ENCODE data around the gene S1PR4.

Gene S1PR4

GRCh38 chr19:3178377-3178972, at the start of gene S1PR4:
Gene S1PR4 (plus strand): TSS chr19:3178769. CDS start chr19:3178793, 24 bp downstream.
- DNase-seq: no peak

- peak; percentile 56 for DNase-seq
These were observed 49.5 kb upstream of the S1PR4 start for GRCh38 chr19:3129112-3129511.

- no peak for DNase-seq
These were observed 47.4 kb upstream of the S1PR4 start for GRCh38 chr19:3131168-3131567.

GRCh38 chr19:3132971-3133792, 45.4 kb upstream of the S1PR4 start:
- DNase-seq: peak; percentile 51

GRCh38 chr19:3133793-3134116, 44.8 kb upstream of the S1PR4 start:
- DNase-seq: no peak

- no peak for DNase-seq
These were observed 42.4 kb upstream of the S1PR4 start, which contains the start of gene GNA15 for GRCh38 chr19:3135961-3136683. Gene GNA15 (plus strand): TSS chr19:3136033. CDS start chr19:3136451, 418 bp downstream.

GRCh38 chr19:3136684-3137055, 41.9 kb upstream of the S1PR4 start:
- DNase-seq: no peak

- no peak for DNase-seq
These were observed 41.5 kb upstream of the S1PR4 start for GRCh38 chr19:3137119-3137518.

- no peak for DNase-seq
These were observed 40.3 kb upstream of the S1PR4 start for GRCh38 chr19:3138268-3138667.

GRCh38 chr19:3140667-3141038, 37.9 kb upstream of the S1PR4 start:
- no peak for DNase-seq

- peak; percentile 92 for DNase-seq
These were observed 36.3 kb upstream of the S1PR4 start for GRCh38 chr19:3142292-3142670.

GRCh38 chr19:3142781-3143337, 35.7 kb upstream of the S1PR4 start:
- no peak for DNase-seq

- DNase-seq: no peak
These were observed 32.5 kb upstream of the S1PR4 start for GRCh38 chr19:3145909-3146676.

GRCh38 chr19:3146677-3147100, 31.9 kb upstream of the S1PR4 start:
- DNase-seq: no peak

- no peak for DNase-seq
These were observed 30.1 kb upstream of the S1PR4 start for GRCh38 chr19:3148503-3148902.

GRCh38 chr19:3149089-3149488, 29.5 kb upstream of the S1PR4 start:
- no peak for DNase-seq

- no peak for DNase-seq
These were observed 28.8 kb upstream of the S1PR4 start for GRCh38 chr19:3149526-3150505.

GRCh38 chr19:3150739-3151329, 27.7 kb upstream of the S1PR4 start:
- DNase-seq: no peak

GRCh38 chr19:3151563-3152418, 26.8 kb upstream of the S1PR4 start:
- no peak for DNase-seq

GRCh38 chr19:3152419-3152780, 26.2 kb upstream of the S1PR4 start:
- DNase-seq: no peak
